Activated T-helper 1 cell treated with anti-CD3 and anti-CD28 coated beads, Interleukin-12 subunit alpha, Interleukin-12 subunit beta, Interleukin-2, Interleukin-4 antibody, amounts not matched to agents 30 ng/mL and 10 ng/mL and 1 ng/mL, durations not matched to agents 14 hours and 24 hours and 36 hours (primary cell): ENCODE data around the gene FUT9. TPM values are rescaled to one million over a fixed set of nuclear protein-coding genes. Genes with fewer than 3 reads are reported as not detected.
"Not testable (repeated sequence)": the region's sequence is repeated elsewhere in the genome, so short reads cannot be mapped to it uniquely, and the experiment has no call there.

Experiments
- DNase-seq: peaks from one replicate; pipeline ENCODE4 v3.0.0; 2021; ENCODE audit warnings: low spot score
- H3K27ac Mint-ChIP-seq: one replicate; pipeline ENCODE4 v1.8.0; 2021; ENCODE audit warnings: mild to moderate bottlenecking, mixed read lengths
- H3K27me3 Mint-ChIP-seq: one replicate; pipeline ENCODE4 v1.8.0; 2022; ENCODE audit warnings: mild to moderate bottlenecking, moderate library complexity, mixed read lengths; ENCODE audit not compliant: insufficient read depth
- H3K36me3 Mint-ChIP-seq: one replicate; pipeline ENCODE4 v1.8.0; 2021; ENCODE audit warnings: low read depth, mixed read lengths
- H3K4me1 Mint-ChIP-seq: one replicate; pipeline ENCODE4 v1.8.0; 2021; ENCODE audit warnings: low read depth, mixed read lengths
- H3K4me3 Mint-ChIP-seq: one replicate; pipeline ENCODE4 v1.8.0; 2021; ENCODE audit warnings: mild to moderate bottlenecking, moderate library complexity, mixed read lengths
- H3K9me3 Mint-ChIP-seq: one replicate; pipeline ENCODE4 v1.8.0; 2021; ENCODE audit warnings: mixed read lengths
- intact Hi-C: fragments of 100-400 bp; cut with micrococcal nuclease; formaldehyde crosslinking; loops from one replicate; pipeline ENCODE4 v1.15.1; 2024
- total RNA-seq: library from RNA; stranded (reverse); gene quantifications from 2 replicates; pipeline ENCODE4 v1.2.3, GENCODE V29; 2022

Gene FUT9
- total RNA-seq, 1 donor from 2014 or later: not detected

DNA sequence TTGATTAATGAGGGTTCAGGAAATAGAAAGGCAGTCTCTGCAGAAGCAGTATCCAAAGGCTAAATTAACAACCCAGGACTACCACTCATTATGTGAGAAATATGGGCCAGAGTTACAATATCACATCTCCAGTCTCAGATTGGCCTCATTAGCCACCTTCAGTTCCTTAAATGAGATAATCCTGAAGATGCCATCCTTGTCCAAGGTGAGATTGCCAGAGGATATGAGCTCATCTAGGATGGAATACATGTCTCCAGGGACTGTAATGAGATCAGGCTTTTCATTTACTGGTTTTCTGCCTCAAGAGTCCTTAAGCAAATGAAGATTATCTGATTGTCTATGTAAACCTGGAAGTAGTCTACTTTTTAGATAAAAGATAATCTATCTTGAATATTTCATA is 196.3 kb downstream of the FUT9 start:
- Mint-ChIP-seq H3K36me3 (no peaks in the 10 kb centered on the region), H3K9me3 (no peaks in the 10 kb centered on the region), H3K27ac (no peak overlapping the region), H3K27me3 (no peaks in the 10 kb centered on the region), H3K4me1 (no peaks in the 10 kb centered on the region), H3K4me3 (no peak overlapping the region)
- intact Hi-C loops: no loop called here
- DNase-seq: no peak

DNA sequence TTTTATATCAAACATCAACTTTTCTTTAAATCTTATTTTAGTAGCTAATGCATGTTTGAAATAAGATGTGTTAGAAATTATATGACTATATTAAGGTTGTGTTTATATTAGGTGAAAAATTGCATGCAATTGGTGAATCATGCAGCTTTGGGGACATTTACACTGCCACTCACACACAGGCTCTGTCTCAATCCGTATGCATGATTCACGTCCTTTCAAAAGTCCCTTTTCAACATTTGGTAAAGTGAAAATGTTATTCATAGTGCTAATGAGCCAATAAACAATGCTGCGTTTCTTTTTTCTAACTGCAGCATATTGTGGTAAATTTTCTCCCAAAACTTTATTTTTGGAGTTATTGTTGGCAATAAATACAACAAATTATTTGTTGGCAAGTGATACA is 198.0 kb downstream of the FUT9 start:
- Mint-ChIP-seq H3K27ac (no peak overlapping the region), H3K4me1 (no peaks in the 10 kb centered on the region), H3K36me3 (no peaks in the 10 kb centered on the region), H3K4me3 (no peak overlapping the region), H3K27me3 (no peaks in the 10 kb centered on the region), H3K9me3 (no peaks in the 10 kb centered on the region)
- intact Hi-C loops: no loop called here
- DNase-seq: no peak

GRCh38 chr6:96223695-96224094 is 207.9 kb downstream of the FUT9 start:
- no peak for DNase-seq
- H3K9me3 Mint-ChIP-seq: no peaks in the 10 kb centered on the region
- H3K4me1 Mint-ChIP-seq: no peaks in the 10 kb centered on the region
- no peaks in the 10 kb centered on the region for H3K36me3 Mint-ChIP-seq
- no peak overlapping the region for H3K27ac Mint-ChIP-seq
- no peaks in the 10 kb centered on the region for H3K27me3 Mint-ChIP-seq
- no peak overlapping the region for H3K4me3 Mint-ChIP-seq
- intact Hi-C loops: no loop called here

GRCh38 chr6:96227135-96227534 is 211.4 kb downstream of the FUT9 start:
- Mint-ChIP-seq H3K27ac (no peak overlapping the region), H3K4me3 (no peak overlapping the region), H3K36me3 (no peaks in the 10 kb centered on the region), H3K9me3 (no peaks in the 10 kb centered on the region), H3K27me3 (no peaks in the 10 kb centered on the region), H3K4me1 (no peaks in the 10 kb centered on the region)
- DNase-seq: no peak
- intact Hi-C loops: no loop called here

DNA sequence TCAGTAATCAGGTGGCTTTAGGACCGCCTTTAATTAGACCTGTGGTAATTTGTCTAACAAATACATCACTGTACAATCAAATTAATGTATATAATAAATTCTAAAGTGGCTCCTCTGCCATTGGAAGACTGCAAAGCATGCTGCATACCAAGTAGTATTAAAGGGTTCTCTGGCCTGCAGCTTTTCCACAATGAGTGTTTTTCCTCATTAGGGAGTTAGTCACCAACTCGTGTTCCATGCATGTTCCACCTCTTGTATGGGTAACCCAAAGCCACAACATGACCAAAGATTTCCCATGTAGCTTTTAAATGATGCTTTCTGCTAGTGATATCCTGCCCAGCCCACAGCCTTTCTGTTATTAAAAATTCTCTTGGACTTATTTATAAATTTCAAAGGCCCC is 218.7 kb downstream of the FUT9 start:
- H3K4me3 Mint-ChIP-seq: no peak overlapping the region
- H3K9me3 Mint-ChIP-seq: no peaks in the 10 kb centered on the region
- no peaks in the 10 kb centered on the region for H3K4me1 Mint-ChIP-seq
- intact Hi-C loops: no loop called here
- DNase-seq: no peak
- no peak overlapping the region for H3K27ac Mint-ChIP-seq
- H3K27me3 Mint-ChIP-seq: no peaks in the 10 kb centered on the region
- no peaks in the 10 kb centered on the region for H3K36me3 Mint-ChIP-seq

GRCh38 chr6:96235927-96236326 is 220.2 kb downstream of the FUT9 start:
- H3K9me3 Mint-ChIP-seq: no peaks in the 10 kb centered on the region
- intact Hi-C loops: no loop called here
- DNase-seq: no peak
- H3K4me3 Mint-ChIP-seq: no peak overlapping the region
- H3K27ac Mint-ChIP-seq: no peak overlapping the region
- H3K4me1 Mint-ChIP-seq: no peaks in the 10 kb centered on the region
- no peaks in the 10 kb centered on the region for H3K36me3 Mint-ChIP-seq
- H3K27me3 Mint-ChIP-seq: no peaks in the 10 kb centered on the region

DNA sequence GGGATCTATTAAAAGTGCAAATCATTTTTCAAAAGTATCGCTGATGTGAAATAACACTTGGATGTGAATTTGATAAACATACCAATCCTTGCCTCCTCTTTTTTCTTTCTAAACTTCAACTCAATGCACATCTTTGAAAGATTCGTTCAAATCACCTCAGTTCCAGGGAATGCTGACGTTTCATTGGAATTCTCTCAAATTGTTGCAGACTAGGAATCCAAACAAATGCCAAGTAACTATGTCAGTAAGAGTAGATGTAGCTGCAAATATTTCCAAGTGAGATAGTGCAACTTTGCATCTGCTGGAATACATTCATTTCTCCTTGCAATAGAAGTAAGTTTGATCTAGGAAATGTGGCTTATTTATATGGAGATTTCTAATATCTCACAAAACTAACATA is 220.7 kb downstream of the FUT9 start:
- H3K4me3 Mint-ChIP-seq: no peak overlapping the region
- H3K36me3 Mint-ChIP-seq: no peaks in the 10 kb centered on the region
- no peaks in the 10 kb centered on the region for H3K4me1 Mint-ChIP-seq
- no peaks in the 10 kb centered on the region for H3K9me3 Mint-ChIP-seq
- no peaks in the 10 kb centered on the region for H3K27me3 Mint-ChIP-seq
- intact Hi-C loops: no loop called here
- DNase-seq: no peak
- no peak overlapping the region for H3K27ac Mint-ChIP-seq

- intact Hi-C loops: no loop called here
These were observed 222.0 kb downstream of the FUT9 start for GRCh38 chr6:96237638-96238347.

DNA sequence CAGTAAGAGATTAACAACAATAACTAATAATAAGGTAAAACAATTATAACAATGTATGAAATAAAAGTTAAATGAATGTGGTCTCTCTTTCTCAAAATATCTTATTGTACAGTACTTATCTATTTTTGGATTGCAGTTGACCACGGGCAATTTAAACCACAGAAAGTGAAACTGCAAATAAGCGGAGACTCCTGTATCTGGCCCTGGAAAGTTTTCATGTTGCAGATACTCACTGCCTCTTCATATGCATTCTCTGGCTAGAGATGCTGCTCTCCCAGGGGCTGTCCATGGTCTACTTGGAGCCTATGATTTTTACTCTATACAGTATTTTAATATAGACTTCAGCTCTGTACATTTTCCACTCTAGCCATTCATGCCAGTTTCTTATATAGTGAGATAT is 230.8 kb downstream of the FUT9 start:
- Mint-ChIP-seq H3K9me3 (no peaks in the 10 kb centered on the region), H3K27me3 (no peaks in the 10 kb centered on the region), H3K4me3 (no peak overlapping the region), H3K4me1 (no peaks in the 10 kb centered on the region), H3K36me3 (no peaks in the 10 kb centered on the region), H3K27ac (no peak overlapping the region)
- DNase-seq: no peak
- intact Hi-C loops: no loop called here

More at GRCh38 chr6:96237638-96238347, 222.0 kb downstream of the FUT9 start:
- no peak for DNase-seq
- no peaks in the 10 kb centered on the region for H3K9me3 Mint-ChIP-seq
- no peak overlapping the region for H3K27ac Mint-ChIP-seq
- H3K4me1 Mint-ChIP-seq: no peaks in the 10 kb centered on the region
- no peaks in the 10 kb centered on the region for H3K27me3 Mint-ChIP-seq
- H3K4me3 Mint-ChIP-seq: no peak overlapping the region
- no peaks in the 10 kb centered on the region for H3K36me3 Mint-ChIP-seq

DNA sequence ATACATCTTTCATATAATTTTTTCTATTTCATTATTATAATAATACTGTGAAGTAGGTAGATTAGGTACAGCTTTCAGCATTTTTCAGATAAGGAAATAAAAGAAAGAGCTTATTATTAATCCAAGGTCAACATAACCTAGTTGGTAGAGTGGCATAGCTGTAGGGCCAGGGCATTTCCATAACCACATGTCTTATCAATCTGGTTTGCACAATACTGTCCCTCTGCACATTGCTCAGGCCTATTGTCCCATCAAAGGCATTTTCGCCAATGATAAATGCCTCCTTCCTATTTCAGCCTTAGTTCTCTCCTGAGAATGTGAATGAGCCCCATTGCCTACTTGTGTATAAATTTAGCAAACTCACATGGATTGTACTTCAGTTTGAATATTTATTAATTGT is 234.0 kb downstream of the FUT9 start:
- Mint-ChIP-seq H3K27ac (no peak overlapping the region), H3K27me3 (no peaks in the 10 kb centered on the region), H3K9me3 (no peaks in the 10 kb centered on the region), H3K4me1 (no peaks in the 10 kb centered on the region), H3K4me3 (no peak overlapping the region), H3K36me3 (no peaks in the 10 kb centered on the region)
- DNase-seq: no peak
- intact Hi-C loops: no loop called here

DNA sequence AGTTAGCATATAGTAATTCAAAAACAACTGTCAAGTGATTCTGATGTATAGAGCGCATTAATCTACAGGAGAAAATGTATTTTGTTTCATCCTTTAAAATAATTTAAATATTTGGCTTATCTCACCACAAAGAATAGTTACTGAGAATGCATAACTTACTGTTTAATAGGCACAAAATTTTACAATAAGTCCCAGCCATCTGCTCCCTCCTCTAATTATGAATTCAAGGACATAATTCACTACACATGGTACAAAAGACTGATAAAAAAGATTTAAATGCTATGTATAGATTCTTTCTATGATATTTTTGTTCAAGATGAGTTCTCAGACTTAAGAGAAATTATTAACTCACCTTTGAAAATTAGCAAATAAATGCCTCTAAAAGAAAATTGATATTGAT is 242.0 kb downstream of the FUT9 start:
- H3K4me1 Mint-ChIP-seq: no peaks in the 10 kb centered on the region
- H3K9me3 Mint-ChIP-seq: no peaks in the 10 kb centered on the region
- DNase-seq: no peak
- H3K4me3 Mint-ChIP-seq: no peak overlapping the region
- H3K36me3 Mint-ChIP-seq: no peaks in the 10 kb centered on the region
- H3K27me3 Mint-ChIP-seq: no peaks in the 10 kb centered on the region
- intact Hi-C loops: no loop called here
- H3K27ac Mint-ChIP-seq: no peak overlapping the region

GRCh38 chr6:96260787-96261430 is 245.1 kb downstream of the FUT9 start:
- H3K36me3 Mint-ChIP-seq, H3K4me3 Mint-ChIP-seq, H3K27ac Mint-ChIP-seq, H3K9me3 Mint-ChIP-seq, H3K4me1 Mint-ChIP-seq, DNase-seq, H3K27me3 Mint-ChIP-seq, intact Hi-C loops: not testable (repeated sequence)
